H1 (cell line): ENCODE measurements around the gene CACNA1D. TPM values are rescaled to one million over a fixed set of nuclear protein-coding genes. Genes with fewer than 3 reads are reported as not detected.

Experiments
- CTCF ChIA-PET: fragments of 300-600 bp; sonication (Branson Sonifier 250); formaldehyde crosslinking; loops from one replicate; lab custom pipeline; 2021; ENCODE audit not compliant: partially characterized antibody; lab: Charles Lee
- POLR2A ChIA-PET: fragments of 300-600 bp; sonication (Branson Sonifier 250); formaldehyde crosslinking; loops from one replicate; lab custom pipeline; 2021; ENCODE audit warnings: inconsistent platforms; ENCODE audit not compliant: partially characterized antibody; lab: Charles Lee
- DNase-seq, 2 experiments: peaks; one replicate each; pipeline versions ENCODE4 v3.0.0 to v3.0.0-alpha.2; 2010 to 2022; ENCODE audit warnings: low spot score in 2 of 2, low read depth in 1 of 2, mixed read lengths in 1 of 2
- FAIRE-seq: peaks from 2 replicates; lab custom pipeline; 2011; peaks lifted over from hg19 to GRCh38; lab: Jason Lieb, UNC
- H2AFZ ChIP-seq: 2 replicates; pipeline ENCODE4 v1.8.1; 2012; ENCODE audit warnings: low read length, inconsistent platforms
- H2AK5ac ChIP-seq: 2 replicates; pipeline ENCODE4 v1.6.1; 2013; ENCODE audit warnings: low read depth, low read length
- H2BK120ac ChIP-seq: replicated peaks from 2 replicates; pipeline ENCODE3; 2013; ENCODE audit warnings: low read depth, low read length, inconsistent platforms
- H2BK12ac ChIP-seq: 2 replicates; pipeline ENCODE4 v1.6.1; 2013; ENCODE audit warnings: low read depth, low read length
- H2BK15ac ChIP-seq: 2 replicates; pipeline ENCODE4 v1.6.1; 2013; ENCODE audit warnings: low read length
- H2BK20ac ChIP-seq: 2 replicates; pipeline ENCODE4 v1.6.1; 2013; ENCODE audit warnings: low read length
- H2BK5ac ChIP-seq: 2 replicates; pipeline ENCODE4 v1.6.1; 2013; ENCODE audit warnings: low read depth, low read length
- H3K14ac ChIP-seq: 2 replicates; pipeline ENCODE4 v1.6.1; 2013; ENCODE audit warnings: inconsistent platforms; ENCODE audit not compliant: insufficient read length
- H3K18ac ChIP-seq: 2 replicates; pipeline ENCODE4 v1.6.1; 2013; ENCODE audit warnings: low read length; ENCODE audit errors: extremely low read depth
- H3K23ac ChIP-seq: 2 replicates; pipeline ENCODE4 v1.6.1; 2013; ENCODE audit warnings: inconsistent platforms; ENCODE audit not compliant: insufficient read length
- H3K23me2 ChIP-seq: 2 replicates; pipeline ENCODE4 v1.6.1; 2013; ENCODE audit warnings: low read depth, low read length
- H3K27ac ChIP-seq: 2 replicates; pipeline ENCODE4 v1.6.1; 2011; ENCODE audit warnings: low read depth, low read length, inconsistent platforms
- H3K27me3 ChIP-seq, 4 experiments: replicated peaks in 1 of 4; 1 replicate in 1 of 4; 2 replicates in 3 of 4; pipeline versions ENCODE4 v1.6.1 to v1.8.1; 2011 to 2013; ENCODE audit warnings: low read length in 3 of 4, mild to moderate bottlenecking in 3 of 4, inconsistent platforms in 2 of 4, mixed read lengths in 2 of 4, moderate library complexity in 1 of 4; ENCODE audit not compliant: control insufficient read depth in 3 of 4, insufficient read depth in 3 of 4; ENCODE audit errors: extremely low read depth in 1 of 4
- H3K36me3 ChIP-seq, 4 experiments: 2 replicates each; pipeline versions ENCODE4 v1.6.1 to v1.8.1; 2011 to 2013; ENCODE audit warnings: mild to moderate bottlenecking in 4 of 4, low read length in 3 of 4, moderate library complexity in 2 of 4, control low read depth in 1 of 4, inconsistent platforms in 1 of 4; ENCODE audit not compliant: insufficient read depth in 4 of 4, control insufficient read depth in 2 of 4
- H3K4ac ChIP-seq: replicated peaks from 2 replicates; pipeline ENCODE3; 2013; ENCODE audit warnings: low read length, low read depth, mixed read lengths, inconsistent platforms; ENCODE audit not compliant: insufficient read length
- H3K4me1 ChIP-seq, 4 experiments: replicated peaks in 1 of 4; 1 replicate in 1 of 4; 2 replicates in 3 of 4; pipeline versions ENCODE4 v1.6.1 to v1.8.1; 2011 to 2013; ENCODE audit warnings: low read length in 3 of 4, inconsistent platforms in 2 of 4, mixed read lengths in 1 of 4; ENCODE audit not compliant: insufficient read depth in 4 of 4, control insufficient read depth in 3 of 4
- H3K4me2 ChIP-seq, 2 experiments: 2 replicates each; pipeline versions ENCODE4 v1.6.1 to v1.8.1; 2011 to 2013; ENCODE audit warnings: low read depth in 2 of 2, low read length in 2 of 2, control low read depth in 1 of 2, inconsistent platforms in 1 of 2, mild to moderate bottlenecking in 1 of 2; ENCODE audit not compliant: insufficient read depth in 1 of 2
- H3K4me3 ChIP-seq, 4 experiments: fragments of 200-600, 300-600 bp in 1 of 4; sonication (generic), shearing (Covaris generic), sonication (Bioruptor Twin) in 1 of 4; 2 replicates each; pipeline versions ENCODE4 v1.5.1 to v1.8.1; 2011 to 2016; ENCODE audit warnings: low read length in 4 of 4, low read depth in 3 of 4, control low read depth in 2 of 4, inconsistent platforms in 2 of 4, mild to moderate bottlenecking in 2 of 4, mixed read lengths in 1 of 4, moderate library complexity in 1 of 4; ENCODE audit not compliant: insufficient read depth in 2 of 4; ENCODE audit errors: extremely low read depth in 1 of 4
- H3K56ac ChIP-seq: replicated peaks from 2 replicates; pipeline ENCODE3; 2013; ENCODE audit warnings: low read depth, mild to moderate bottlenecking, mixed read lengths, low read length, inconsistent platforms; ENCODE audit not compliant: insufficient read length
- H3K79me1 ChIP-seq: 2 replicates; pipeline ENCODE4 v1.6.1; 2013; ENCODE audit warnings: low read depth, low read length, control low read depth
- H3K79me2 ChIP-seq, 2 experiments: 2 replicates each; pipeline versions ENCODE4 v1.6.1 to v1.8.1; 2012 to 2013; ENCODE audit warnings: low read length in 2 of 2, mild to moderate bottlenecking in 2 of 2, inconsistent platforms in 1 of 2; ENCODE audit not compliant: insufficient read depth in 2 of 2, control insufficient read depth in 1 of 2
- H3K9ac ChIP-seq, 4 experiments: replicated peaks in 1 of 4; 1 replicate in 1 of 4; 2 replicates in 3 of 4; pipeline versions ENCODE4 v1.6.1 to v1.8.1; 2011 to 2013; ENCODE audit warnings: low read depth in 3 of 4, low read length in 3 of 4, control low read depth in 2 of 4, mild to moderate bottlenecking in 2 of 4, moderate library complexity in 2 of 4, inconsistent platforms in 1 of 4; ENCODE audit errors: extremely low read depth in 1 of 4
- H3K9me3 ChIP-seq, 2 experiments: 2 replicates each; pipeline versions ENCODE4 v1.6.1 to v1.8.1; 2012 to 2013; ENCODE audit warnings: mild to moderate bottlenecking in 2 of 2, moderate library complexity in 2 of 2, control low read depth in 1 of 2, inconsistent platforms in 1 of 2, low read depth in 1 of 2, low read length in 1 of 2, mixed read lengths in 1 of 2; ENCODE audit not compliant: insufficient read depth in 2 of 2
- H4K20me1 ChIP-seq, 2 experiments: replicated peaks in 1 of 2; 2 replicates each; pipeline versions ENCODE3 to v1.8.1; 2011 to 2013; ENCODE audit warnings: inconsistent platforms in 2 of 2, low read length in 2 of 2, mild to moderate bottlenecking in 1 of 2; ENCODE audit not compliant: insufficient read depth in 2 of 2, control insufficient read depth in 1 of 2
- H4K5ac ChIP-seq: 2 replicates; pipeline ENCODE4 v1.6.1; 2013; ENCODE audit warnings: low read length, low read depth, mixed read lengths, inconsistent platforms; ENCODE audit not compliant: insufficient read length
- H4K8ac ChIP-seq: 2 replicates; pipeline ENCODE4 v1.8.0; 2013; ENCODE audit warnings: mild to moderate bottlenecking, moderate library complexity, low read length, inconsistent platforms; ENCODE audit not compliant: insufficient read depth; ENCODE audit errors: extremely low read depth
- H4K91ac ChIP-seq: replicated peaks from 2 replicates; pipeline ENCODE3; 2013; ENCODE audit warnings: low read length, mixed read lengths, inconsistent platforms; ENCODE audit not compliant: insufficient read length
- ASH2L ChIP-seq: fragments of 200-600, 300-600 bp; sonication (generic); IDR thresholded peaks from one replicate; pipeline ENCODE4 v1.7.1; 2017; ENCODE audit warnings: low read length
- CEBPB ChIP-seq: IDR thresholded peaks from 2 replicates; pipeline ENCODE4 v1.6.1; 2012; ENCODE audit warnings: low read depth, low read length
- CREB1 ChIP-seq: IDR thresholded peaks from 2 replicates; pipeline ENCODE4 v1.6.1; 2012; ENCODE audit warnings: inconsistent platforms
- E2F6 ChIP-seq: IDR thresholded peaks from 2 replicates; pipeline ENCODE4 v1.6.1; 2012; ENCODE audit warnings: inconsistent platforms
- FOSL1 ChIP-seq: IDR thresholded peaks from 2 replicates; pipeline ENCODE4 v1.6.1; 2011; ENCODE audit warnings: mild to moderate bottlenecking, low read depth, low read length, moderate library complexity; ENCODE audit not compliant: insufficient read depth
- HDAC6 ChIP-seq: IDR thresholded peaks from one replicate; pipeline ENCODE4 v1.7.1; 2012; ENCODE audit warnings: low read depth, mild to moderate bottlenecking, inconsistent platforms, low read length, moderate library complexity
- KDM4A ChIP-seq: IDR thresholded peaks from one replicate; pipeline ENCODE4 v1.7.1; 2012; ENCODE audit warnings: low read depth, mild to moderate bottlenecking, moderate library complexity, low read length, inconsistent platforms; ENCODE audit not compliant: severe bottlenecking
- RAD21 ChIP-seq, 2 experiments: IDR thresholded peaks in 1 of 2; conservative IDR thresholded peaks in 1 of 2; 2 replicates each; pipeline ENCODE4 v1.6.1; 2011; ENCODE audit warnings: low read depth in 2 of 2, low read length in 2 of 2, improper control_type of control experiment in 1 of 2, inconsistent platforms in 1 of 2, mild to moderate bottlenecking in 1 of 2, moderate library complexity in 1 of 2
- SAP30 ChIP-seq: fragments of 300-600 bp; sonication (generic); IDR thresholded peaks from 2 replicates; pipeline ENCODE4 v1.7.1; 2012; ENCODE audit warnings: low read length, moderate library complexity, mild to moderate bottlenecking, inconsistent platforms; ENCODE audit not compliant: insufficient read depth, insufficient replicate concordance
- SP4 ChIP-seq: IDR thresholded peaks from 2 replicates; pipeline ENCODE4 v1.6.1; 2012; ENCODE audit warnings: low read length, inconsistent platforms
- USF2 ChIP-seq: IDR thresholded peaks from 2 replicates; pipeline ENCODE4 v1.6.1; 2011; ENCODE audit warnings: low read length, improper control_type of control experiment
- ZNF274 ChIP-seq: IDR thresholded peaks from 2 replicates; pipeline ENCODE4 v1.7.0; 2012; ENCODE audit warnings: low read length, borderline replicate concordance; ENCODE audit errors: extremely low read depth
- WGBS, 2 experiments: shearing (Covaris generic) in 1 of 2; methylation state at CpG; one replicate each; pipeline versions ENCODE4 v1.1.6 to v1.1.7; 2013 to 2015; ENCODE audit warnings: low lambda C conversion rate in 2 of 2, mixed read lengths in 2 of 2, inconsistent platforms in 1 of 2, low coverage in 1 of 2, missing lambda C conversion rate in 1 of 2; ENCODE audit not compliant: insufficient replicate concordance in 2 of 2, insufficient coverage in 1 of 2, insufficient read length in 1 of 2; ENCODE audit errors: extremely low coverage in 1 of 2, missing lambda C conversion rate in 1 of 2; 5-methylcytosine and 5-hydroxymethylcytosine counted together
- polyA plus RNA-seq, 7 experiments: library from polyadenylated mRNA; depleted of rRNA in 3 of 7; stranded (reverse) in 5 of 7; unstranded in 2 of 7; fragments of >200 nt in 5 of 7; fragments of 200-250 nt in 2 of 7; gene quantifications; 1 replicate in 5 of 7; 2 replicates in 1 of 7; 4 replicates in 1 of 7; pipeline versions ENCODE4 v1.2.1 to v1.2.3, GENCODE V29; 2011 to 2013; ENCODE audit warnings: missing spikeins in 2 of 7, mixed read lengths in 2 of 7
- total RNA-seq: library from RNA; stranded (reverse); fragmentation: NEBNext Ultra II Directional; extraction: Animal tissue kit (Norgen Biotek cat#: 25700); gene quantifications from 2 replicates; pipeline ENCODE4 v1.2.1, GENCODE V29; 2021

The CACNA1D gene
- total and polyA plus RNA-seq, 2 of the 8 experiments (the other 6 are each of a cell fraction or from before 2014, with no cell fraction given): 2.0 to 2.9 TPM

DNA sequence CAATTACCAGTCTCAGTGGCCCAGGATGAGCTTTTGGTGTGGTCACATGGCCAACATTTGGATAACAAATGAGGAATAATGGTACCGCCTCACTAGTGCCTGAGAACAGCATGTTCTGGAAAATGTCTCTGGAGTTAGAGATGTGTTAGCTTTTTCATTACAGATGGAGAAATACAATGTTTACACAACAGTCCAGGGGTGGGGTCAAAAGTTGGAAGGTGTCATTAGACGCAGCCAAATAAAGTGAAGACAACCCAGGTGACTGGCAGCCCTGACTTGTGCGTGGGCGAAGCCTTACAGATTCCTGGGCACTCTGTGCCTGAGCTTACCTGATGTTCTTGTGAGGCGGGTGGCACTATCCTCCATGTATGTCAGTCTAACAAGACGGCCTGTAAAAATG lies 364.8 kb downstream of the CACNA1D start:
- H3K14ac ChIP-seq: no peak overlapping the region
- no peak overlapping the region for H4K8ac ChIP-seq
- no peak overlapping the region for H2BK20ac ChIP-seq
- H2BK120ac ChIP-seq: no peak overlapping the region
- no peak overlapping the region for H2AFZ ChIP-seq
- no peaks in the 10 kb centered on the region for H3K27me3 ChIP-seq
- no peak overlapping the region for H3K4me3 ChIP-seq
- no peaks in the 10 kb centered on the region for H3K4me1 ChIP-seq
- no peaks in the 10 kb centered on the region for H3K79me2 ChIP-seq
- no peak overlapping the region for H2BK5ac ChIP-seq
- 91% methylated on average over 6 of the region's 6 CpGs; no CpG with 5 or more reads in 1 of the 2 experiments for WGBS, 2 experiments
- H3K79me1 ChIP-seq: no peaks in the 10 kb centered on the region
- H2BK15ac ChIP-seq: no peak overlapping the region
- FAIRE-seq (no peak), DNase-seq (no peak)
- no peak overlapping the region for H3K23ac ChIP-seq
- H3K4ac ChIP-seq: no peak overlapping the region
- ChIA-PET POLR2A (interaction anchor here (1.2 to 1.7 kb wide), 2 partner anchors 14 to 15 kb away, joined by 4 read pairs; no protein-coding TSS in a partner anchor), CTCF (interaction anchor here (0.6 to 1.4 kb wide), 4 partner anchors 11 to 362 kb away, joined by 3 to 7 read pairs (median 4); partner anchors contain the start of genes CHDH and IL17RB)
- H3K36me3 ChIP-seq: peaks cover 2 to 30% (median 16%) of the 10 kb centered on the region in 4 experiments; a peak in 6 of 8 replicates
- no peak overlapping the region for H3K27ac ChIP-seq
- no peak overlapping the region for H3K18ac ChIP-seq
- no peak overlapping the region for H4K91ac ChIP-seq
- H2AK5ac ChIP-seq: no peak overlapping the region
- no peaks in the 10 kb centered on the region for H3K23me2 ChIP-seq
- no peak overlapping the region for H4K5ac ChIP-seq
- no peaks in the 10 kb centered on the region for H3K9me3 ChIP-seq
- no peak overlapping the region for H3K4me2 ChIP-seq
- peaks cover 1 to 2% of the 10 kb centered on the region in 2 experiments for H4K20me1 ChIP-seq
- H3K56ac ChIP-seq: no peak overlapping the region
- no peak overlapping the region for H2BK12ac ChIP-seq
- no peak overlapping the region for H3K9ac ChIP-seq
- TF ChIP-seq RAD21 (IDR thresholded peaks at IDR 0.05 in 1 of 2, conservative IDR thresholded peaks at IDR 0.05 in 1 of 2; ENCODE audit: low read depth in 2 of 2, low read length in 2 of 2) (no peak), E2F6 (no peak), SAP30 (no peak), SP4 (no peak), USF2 (no peak), CEBPB (no peak), CREB1 (no peak), HDAC6 (no peak), ASH2L (no peak), ZNF274 (no peak), KDM4A (no peak), FOSL1 (no peak)
